OCI-LY1 (cell line): ENCODE results near the gene MAN1B1.

Source experiments
- H2AFZ ChIP-seq: fragments of 200-600 bp; sonication (generic), shearing (Covaris generic); 2 replicates; pipeline ENCODE4 v1.6.0; 2014; ENCODE audit warnings: antibody characterized with exemption, mild to moderate bottlenecking, low read length
- H3F3A ChIP-seq: fragments of 200-600 bp; sonication (generic), shearing (Covaris generic); 2 replicates; pipeline ENCODE4 v1.6.0; 2014; ENCODE audit warnings: mild to moderate bottlenecking, antibody characterized with exemption, low read length, moderate library complexity; ENCODE audit not compliant: insufficient read depth
- H3K27ac ChIP-seq: fragments of 200-600 bp; sonication (generic); 2 replicates; pipeline ENCODE4 v1.5.1; 2014; ENCODE audit warnings: low read length, mixed run types, mild to moderate bottlenecking, low read depth; ENCODE audit not compliant: poor library complexity, severe bottlenecking
- H3K27me3 ChIP-seq: fragments of 200-600 bp; sonication (generic); 2 replicates; pipeline ENCODE4 v1.6.0; 2014; ENCODE audit warnings: antibody characterized with exemption, mild to moderate bottlenecking, low read length, moderate library complexity; ENCODE audit not compliant: insufficient read depth
- H3K36me3 ChIP-seq: fragments of 200-600 bp; sonication (generic); 2 replicates; pipeline ENCODE4 v1.6.1; 2014; ENCODE audit warnings: mild to moderate bottlenecking, antibody characterized with exemption, low read length, moderate library complexity, mixed read lengths; ENCODE audit not compliant: insufficient read depth
- H3K4me1 ChIP-seq: fragments of 200-600 bp; sonication (generic); 2 replicates; pipeline ENCODE4 v1.5.1; 2014; ENCODE audit warnings: mild to moderate bottlenecking, low read length, moderate library complexity; ENCODE audit not compliant: insufficient read depth, severe bottlenecking
- H3K4me2 ChIP-seq: fragments of 200-600 bp; sonication (generic), shearing (Covaris generic); 2 replicates; pipeline ENCODE4 v1.6.1; 2014; ENCODE audit warnings: low read length
- H3K4me3 ChIP-seq: fragments of 200-600 bp; sonication (generic); 2 replicates; pipeline ENCODE4 v1.5.1; 2014; ENCODE audit warnings: low read length, low read depth, mild to moderate bottlenecking, mixed read lengths; ENCODE audit not compliant: poor library complexity, severe bottlenecking
- H3K79me2 ChIP-seq: fragments of 200-600 bp; shearing (Covaris generic); 2 replicates; pipeline ENCODE4 v1.6.1; 2016; ENCODE audit warnings: mixed run types, low read length, mixed read lengths; ENCODE audit not compliant: insufficient read depth
- H3K9ac ChIP-seq: fragments of 200-600 bp; sonication (generic), shearing (Covaris generic); 2 replicates; pipeline ENCODE4 v1.6.1; 2014; ENCODE audit warnings: mild to moderate bottlenecking, low read length, mixed read lengths
- H3K9me2 ChIP-seq: fragments of 200-600 bp; sonication (generic), shearing (Covaris generic); 2 replicates; pipeline ENCODE4 v1.6.1; 2014; ENCODE audit warnings: low read depth, mild to moderate bottlenecking, low read length, mixed read lengths
- H3K9me3 ChIP-seq: fragments of 200-600 bp; shearing (Covaris generic); 2 replicates; pipeline ENCODE4 v1.6.1; 2014; ENCODE audit warnings: low read length, mixed read lengths
- H4K20me1 ChIP-seq: fragments of 200-600 bp; sonication (generic), shearing (Covaris generic); 2 replicates; pipeline ENCODE4 v1.6.0; 2016; ENCODE audit warnings: mild to moderate bottlenecking, low read length; ENCODE audit not compliant: insufficient read depth
- EZH2 ChIP-seq: fragments of 200-600 bp; sonication (generic), shearing (Covaris generic); IDR thresholded peaks from 2 replicates; pipeline ENCODE4 v1.8.0; 2017; ENCODE audit warnings: borderline replicate concordance, mixed run types, mild to moderate bottlenecking, antibody characterized with exemption, low read length, moderate library complexity, mixed read lengths
- TF ChIP-seq, protein P1 (sequence below): fragments of 200-600 bp; sonication (generic), shearing (Covaris generic); IDR thresholded peaks from 2 replicates; pipeline ENCODE4 v1.5.1; 2017; ENCODE audit warnings: mild to moderate bottlenecking, antibody characterized with exemption, low read length, moderate library complexity, mixed read lengths

The MAN1B1 gene

DNA sequence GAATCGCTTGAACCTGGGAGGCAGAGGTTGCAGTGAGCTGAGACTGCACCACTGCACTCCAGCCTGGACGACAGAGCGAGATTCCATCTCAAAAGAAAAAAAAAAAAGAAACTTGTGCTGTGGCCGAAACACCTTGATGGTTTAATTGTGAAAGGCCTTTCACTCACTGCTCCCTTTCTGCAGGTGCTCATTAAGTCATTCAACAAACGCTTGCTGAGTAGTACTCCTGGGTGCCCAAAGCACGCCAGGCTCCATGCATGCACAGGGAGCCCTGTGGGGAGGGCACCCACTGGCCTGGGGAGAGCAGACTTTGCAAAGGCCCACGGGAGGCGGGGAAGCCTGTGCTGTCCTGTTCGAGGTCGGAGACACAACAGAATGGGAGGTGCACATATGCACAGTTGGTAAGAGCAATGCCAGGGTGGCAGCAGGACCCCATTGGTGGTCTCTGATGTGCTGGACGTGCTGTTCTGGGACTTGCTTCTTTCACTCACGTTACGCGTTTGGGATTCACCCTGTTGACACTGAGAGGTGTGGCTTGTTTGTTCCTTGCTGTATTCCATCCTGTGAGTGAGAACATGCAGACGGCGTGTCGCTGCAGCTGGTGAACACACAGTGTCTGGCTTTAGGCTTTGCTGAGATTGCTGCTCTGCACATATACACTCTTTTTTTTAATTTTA is 29.9 kb upstream of the MAN1B1 start:
- H3K9ac ChIP-seq = no peak overlapping the region
- peaks cover 4% of the 10 kb centered on the region for H3K4me1 ChIP-seq
- H3K4me3 ChIP-seq = no peak overlapping the region
- no peak overlapping the region for H3K27ac ChIP-seq
- H3F3A ChIP-seq = no peaks in the 10 kb centered on the region
- no peaks in the 10 kb centered on the region for H3K36me3 ChIP-seq
- no peaks in the 10 kb centered on the region for H3K9me3 ChIP-seq
- peaks cover 9% of the 10 kb centered on the region; the same call in 1 of the 2 replicates for H3K27me3 ChIP-seq
- H4K20me1 ChIP-seq = no peaks in the 10 kb centered on the region
- no peaks in the 10 kb centered on the region for H3K79me2 ChIP-seq
- TF ChIP-seq, protein P1, sequence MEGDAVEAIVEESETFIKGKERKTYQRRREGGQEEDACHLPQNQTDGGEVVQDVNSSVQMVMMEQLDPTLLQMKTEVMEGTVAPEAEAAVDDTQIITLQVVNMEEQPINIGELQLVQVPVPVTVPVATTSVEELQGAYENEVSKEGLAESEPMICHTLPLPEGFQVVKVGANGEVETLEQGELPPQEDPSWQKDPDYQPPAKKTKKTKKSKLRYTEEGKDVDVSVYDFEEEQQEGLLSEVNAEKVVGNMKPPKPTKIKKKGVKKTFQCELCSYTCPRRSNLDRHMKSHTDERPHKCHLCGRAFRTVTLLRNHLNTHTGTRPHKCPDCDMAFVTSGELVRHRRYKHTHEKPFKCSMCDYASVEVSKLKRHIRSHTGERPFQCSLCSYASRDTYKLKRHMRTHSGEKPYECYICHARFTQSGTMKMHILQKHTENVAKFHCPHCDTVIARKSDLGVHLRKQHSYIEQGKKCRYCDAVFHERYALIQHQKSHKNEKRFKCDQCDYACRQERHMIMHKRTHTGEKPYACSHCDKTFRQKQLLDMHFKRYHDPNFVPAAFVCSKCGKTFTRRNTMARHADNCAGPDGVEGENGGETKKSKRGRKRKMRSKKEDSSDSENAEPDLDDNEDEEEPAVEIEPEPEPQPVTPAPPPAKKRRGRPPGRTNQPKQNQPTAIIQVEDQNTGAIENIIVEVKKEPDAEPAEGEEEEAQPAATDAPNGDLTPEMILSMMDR = no peak
- no peak for TF ChIP-seq EZH2
- H3K9me2 ChIP-seq = no peaks in the 10 kb centered on the region
- H2AFZ ChIP-seq = no peak overlapping the region
- no peak overlapping the region for H3K4me2 ChIP-seq

DNA sequence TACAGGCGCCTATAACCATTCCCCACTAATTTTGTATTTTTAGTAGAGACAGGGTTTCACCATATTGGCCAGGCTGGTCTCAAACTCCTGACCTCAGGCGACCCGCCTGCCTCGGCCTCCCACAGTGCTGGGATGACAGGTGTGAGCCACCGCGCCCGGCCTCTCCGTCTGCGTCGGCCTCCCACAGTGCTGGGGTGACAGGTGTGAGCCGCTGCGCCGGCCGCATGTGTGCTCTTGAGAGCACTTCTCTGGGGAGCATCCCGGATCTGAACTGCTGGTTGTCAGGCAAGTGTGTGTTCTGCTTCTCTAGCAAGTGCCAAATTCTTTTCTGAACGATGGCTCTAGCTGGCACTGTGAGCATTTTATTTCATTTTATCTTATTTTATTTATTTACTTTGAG is 29.2 kb upstream of the MAN1B1 start:
- peaks cover 4% of the 10 kb centered on the region for H3K4me1 ChIP-seq

DNA sequence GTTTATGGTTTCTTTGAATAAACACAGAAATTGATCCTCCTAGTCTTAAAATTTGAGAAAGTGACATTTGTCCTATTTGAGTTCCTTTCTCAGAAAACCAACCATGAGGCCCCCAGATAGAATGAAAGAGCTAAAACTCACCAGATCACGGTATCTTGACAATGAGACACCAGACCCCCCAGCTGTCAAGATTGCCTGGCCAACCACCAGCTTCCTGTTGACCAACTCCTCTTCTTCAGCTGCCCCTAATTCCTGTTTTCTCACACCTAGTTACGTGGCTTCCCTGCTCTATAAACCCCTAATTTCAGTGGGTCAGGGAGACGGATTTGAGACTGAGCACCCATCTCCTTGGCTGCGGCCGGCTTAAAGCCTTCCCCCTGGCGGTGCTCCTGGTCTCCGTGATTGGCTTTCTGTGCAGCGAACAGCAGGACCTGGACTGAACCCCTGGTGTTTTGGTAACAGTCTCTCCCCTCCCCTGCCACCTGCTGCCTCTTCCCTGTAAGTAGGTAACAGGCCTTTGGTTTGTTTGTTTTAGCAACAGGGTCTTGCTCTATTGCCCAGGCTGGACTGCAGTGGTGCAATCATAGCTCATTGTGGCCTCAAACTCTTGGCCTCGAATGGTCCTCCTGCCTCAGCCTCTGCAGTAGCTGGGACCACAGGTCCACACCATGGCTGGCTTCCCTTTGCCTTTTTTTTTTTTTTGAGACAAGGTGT is 28.1 kb upstream of the MAN1B1 start:
- Histone ChIP-seq H3K9me2 (no peaks in the 10 kb centered on the region), H3K27ac (no peak overlapping the region), H3F3A (no peaks in the 10 kb centered on the region), H3K9ac (no peak overlapping the region), H3K27me3 (peaks cover 5% of the 10 kb centered on the region; the same call in 1 of the 2 replicates), H3K79me2 (no peaks in the 10 kb centered on the region), H3K9me3 (no peaks in the 10 kb centered on the region), H3K4me2 (no peak overlapping the region), H3K4me1 (peaks cover 1% of the 10 kb centered on the region), H3K36me3 (peaks cover 7% of the 10 kb centered on the region), H4K20me1 (no peaks in the 10 kb centered on the region), H3K4me3 (no peak overlapping the region), H2AFZ (no peak overlapping the region)
- TF ChIP-seq EZH2 = no peak
- TF ChIP-seq, protein P1 = no peak

More for the DNA sequence above, 29.2 kb upstream of the MAN1B1 start:
- Histone ChIP-seq H3K27me3 (peaks cover 5% of the 10 kb centered on the region; the same call in 1 of the 2 replicates), H3K9me2 (no peaks in the 10 kb centered on the region), H3F3A (no peaks in the 10 kb centered on the region), H3K79me2 (no peaks in the 10 kb centered on the region), H3K9me3 (no peaks in the 10 kb centered on the region), H3K9ac (no peak overlapping the region), H3K36me3 (no peaks in the 10 kb centered on the region), H3K27ac (no peak overlapping the region), H3K4me2 (no peak overlapping the region), H3K4me3 (no peak overlapping the region), H2AFZ (no peak overlapping the region), H4K20me1 (no peaks in the 10 kb centered on the region)
- no peak for TF ChIP-seq EZH2
- TF ChIP-seq, protein P1 = no peak
